HepG2 (cell line): ENCODE data around the gene CYP46A1. TPM values are rescaled to one million over a fixed set of nuclear protein-coding genes. Genes with fewer than 3 reads are reported as not detected.

Experiments
- ATAC-seq: fragments of 200-7000 bp; cut with Tn5 transposase; 3 replicates; pipeline ENCODE4 v1.9.1; 2020; ENCODE audit warnings: mild to moderate bottlenecking, moderate library complexity
- BruUV-seq: library from RNA; stranded (reverse); fragments of 400-500 nt; replicated peaks from 2 replicates; lab custom pipeline; 2021; lab: Mats Ljungman, UMichigan
- CTCF ChIA-PET: fragments of 300-600 bp; formaldehyde crosslinking; extraction: SDS; loops from one replicate; lab custom pipeline; 2021; ENCODE audit warnings: low total read pairs, inconsistent platforms, low intra/inter-chr PET ratio; lab: Yijun Ruan, JAX
- POLR2A ChIA-PET: fragments of 350-600 bp; sonication (Branson Sonifier 250); formaldehyde crosslinking; loops from one replicate; lab custom pipeline; 2020; ENCODE audit warnings: antibody characterized with exemption, inconsistent platforms; lab: Yijun Ruan, JAX
- DNase-seq: peaks from one replicate; pipeline ENCODE4 v3.0.0-alpha.2; 2015; ENCODE audit warnings: low spot score
- FAIRE-seq: peaks from 3 replicates; lab custom pipeline; 2011; peaks lifted over from hg19 to GRCh38; lab: Jason Lieb, UNC
- H2AFZ ChIP-seq: one replicate; pipeline ENCODE4 v1.6.1; 2011; ENCODE audit warnings: low read length, inconsistent platforms
- H3K27ac ChIP-seq: fragments of 300-600 bp; 3 replicates; pipeline ENCODE4 v1.8.0; 2011; ENCODE audit warnings: mixed run types, mild to moderate bottlenecking, mixed read lengths, low read length, inconsistent platforms; ENCODE audit not compliant: insufficient read depth; ENCODE audit errors: extremely low read length
- H3K27me3 ChIP-seq, 2 experiments: fragments of 200-600 bp in 1 of 2; 2 replicates in 1 of 2; 3 replicates in 1 of 2; pipeline versions ENCODE4 v1.6.0 to v1.8.0; 2011; ENCODE audit warnings: low read length in 2 of 2, mild to moderate bottlenecking in 2 of 2, moderate library complexity in 2 of 2, inconsistent platforms in 1 of 2; ENCODE audit not compliant: insufficient read depth in 2 of 2, control insufficient read depth in 1 of 2
- H3K36me3 ChIP-seq, 2 experiments: fragments of 200-600 bp in 1 of 2; replicated peaks in 1 of 2; 2 replicates in 1 of 2; 3 replicates in 1 of 2; pipeline versions ENCODE4 v1.5.1 to v1.8.0; 2011; ENCODE audit warnings: low read length in 2 of 2, inconsistent platforms in 1 of 2; ENCODE audit not compliant: insufficient read depth in 2 of 2, control insufficient read depth in 1 of 2
- H3K4me1 ChIP-seq: 2 replicates; pipeline ENCODE4 v1.5.1; 2012; ENCODE audit warnings: low read length, inconsistent platforms; ENCODE audit not compliant: insufficient read depth
- H3K4me2 ChIP-seq: 2 replicates; pipeline ENCODE4 v1.6.0; 2011; ENCODE audit warnings: low read depth, low read length, inconsistent platforms
- H3K4me3 ChIP-seq, 3 experiments: fragments of 200-600 bp in 1 of 3; sonication (generic), shearing (Covaris generic) in 1 of 3; replicated peaks in 1 of 3; 2 replicates each; pipeline ENCODE4 v1.5.1; 2011 to 2016; ENCODE audit warnings: low read length in 3 of 3, inconsistent platforms in 2 of 3, low read depth in 2 of 3, mild to moderate bottlenecking in 2 of 3, control low read depth in 1 of 3, mixed read lengths in 1 of 3; ENCODE audit not compliant: insufficient read depth in 1 of 3
- H3K79me2 ChIP-seq: one replicate; pipeline ENCODE4 v1.6.1; 2011; ENCODE audit warnings: low read length, inconsistent platforms; ENCODE audit not compliant: insufficient read depth
- H3K9ac ChIP-seq: 2 replicates; pipeline ENCODE4 v1.6.0; 2011; ENCODE audit warnings: mild to moderate bottlenecking, low read depth, low read length, inconsistent platforms; ENCODE audit not compliant: insufficient read depth
- H3K9me3 ChIP-seq: 2 replicates; pipeline ENCODE4 v1.5.1; 2012; ENCODE audit warnings: mild to moderate bottlenecking, low read length
- H4K20me1 ChIP-seq: 2 replicates; pipeline ENCODE4 v1.6.0; 2011; ENCODE audit warnings: inconsistent platforms, mild to moderate bottlenecking, low read length, moderate library complexity; ENCODE audit not compliant: insufficient read depth
- BORCS8-MEF2B ChIP-seq: sonication (generic); formaldehyde crosslinking; IDR thresholded peaks from 2 replicates; pipeline ENCODE4 v1.8.0; 2022; ENCODE audit warnings: mild to moderate bottlenecking, missing genetic modification reagents
- CC2D1A ChIP-seq: sonication (generic); formaldehyde crosslinking; IDR thresholded peaks from 2 replicates; pipeline ENCODE4 v1.8.1; 2023; ENCODE audit warnings: mild to moderate bottlenecking, missing genetic modification reagents
- HOXA3 ChIP-seq: sonication (generic); formaldehyde crosslinking; IDR thresholded peaks from 2 replicates; pipeline ENCODE4 v1.5.0; 2020; ENCODE audit warnings: missing genetic modification reagents
- MBNL3 ChIP-seq: fragments of 250-450 bp; sonication (Bioruptor Pico); conservative IDR thresholded peaks from 2 replicates; pipeline ENCODE4 v1.8.0; 2022; ENCODE audit warnings: mild to moderate bottlenecking, inconsistent platforms
- MEIS2 ChIP-seq: sonication (generic); formaldehyde crosslinking; IDR thresholded peaks from 2 replicates; pipeline ENCODE4 v1.9.0; 2021; ENCODE audit warnings: mild to moderate bottlenecking, missing genetic modification reagents
- NFYB ChIP-seq: sonication (generic); formaldehyde crosslinking; IDR thresholded peaks from 2 replicates; pipeline ENCODE4 v1.4.0; 2020; ENCODE audit warnings: missing genetic modification reagents
- THAP11 ChIP-seq: IDR thresholded peaks from 2 replicates; pipeline ENCODE4 v1.6.1; 2016; ENCODE audit warnings: missing biosample characterization, missing genetic modification reagents
- ZNF33B ChIP-seq: sonication (generic); formaldehyde crosslinking; IDR thresholded peaks from 2 replicates; pipeline ENCODE4 v1.5.1; 2020; ENCODE audit warnings: mild to moderate bottlenecking, missing genetic modification reagents
- WGBS: methylation state at CpG from one replicate; pipeline ENCODE4 v1.1.6; 2017; ENCODE audit warnings: low lambda C conversion rate; 5-methylcytosine and 5-hydroxymethylcytosine counted together
- in situ Hi-C: cut with HindIII; loops from 2 replicates; pipeline ENCODE4 v1.10.0; 2017; ENCODE audit warnings: low pct_unique_long_range_greater_than_20kb; ENCODE audit not compliant: extremely low pct_ligation_motif_present
- intact Hi-C: fragments of 100-400 bp; cut with micrococcal nuclease; formaldehyde crosslinking; loops from one replicate; pipeline ENCODE4 v1.10.0; 2022; ENCODE audit not compliant: unreplicated experiment
- polyA plus RNA-seq, 8 experiments: library from polyadenylated mRNA; depleted of rRNA in 3 of 8; stranded (reverse) in 7 of 8; unstranded in 1 of 8; fragments of >200 nt; fragmentation: Illumina TruSeq in 4 of 8; extraction: Trizol in 4 of 8; gene quantifications; 2 replicates each; pipeline versions ENCODE4 v1.2.1 to v1.2.3, GENCODE V29; 2011 to 2016; ENCODE audit warnings: low read depth in 4 of 8, missing spikeins in 1 of 8, mixed read lengths in 1 of 8; ENCODE audit not compliant: insufficient read depth in 1 of 8
- total RNA-seq, 5 experiments: library from RNA; depleted of rRNA; stranded (reverse); fragments of >200 nt; fragmentation: Illumina TruSeq; extraction: Trizol; gene quantifications; 2 replicates each; pipeline ENCODE4 v1.2.3, GENCODE V29; 2016; ENCODE audit warnings: low read depth in 1 of 5
- TF ChIP-seq, protein P1 (sequence below): IDR thresholded peaks from 2 replicates; pipeline ENCODE4 v1.6.1; 2016; ENCODE audit warnings: missing genetic modification reagents, missing compliant biosample characterization

Gene CYP46A1
- total and polyA plus RNA-seq, 2 of the 13 experiments (the other 11 are each of a cell fraction or from before 2014, with no cell fraction given) = not detected

GRCh38 chr14:99747167-99747566 lies 63.1 kb downstream of the CYP46A1 start (continued):
- no peak for TF ChIP-seq MEIS2 (CRISPR knock-in tag)
- no peak for TF ChIP-seq MBNL3 (CRISPR knock-in tag)
- no peak for TF ChIP-seq BORCS8-MEF2B
- TF ChIP-seq, protein P1, sequence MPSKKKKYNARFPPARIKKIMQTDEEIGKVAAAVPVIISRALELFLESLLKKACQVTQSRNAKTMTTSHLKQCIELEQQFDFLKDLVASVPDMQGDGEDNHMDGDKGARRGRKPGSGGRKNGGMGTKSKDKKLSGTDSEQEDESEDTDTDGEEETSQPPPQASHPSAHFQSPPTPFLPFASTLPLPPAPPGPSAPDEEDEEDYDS (CRISPR knock-in tag) = no peak
- TF ChIP-seq ZNF33B (CRISPR knock-in tag) = no peak
- no peak for TF ChIP-seq CC2D1A (CRISPR knock-in tag)

- Histone ChIP-seq H3K4me1 (peaks cover 6% of the 10 kb centered on the region; the same call in 1 of the 2 replicates), H3K36me3 (no peaks in the 10 kb centered on the region), H3K9me3 (no peaks in the 10 kb centered on the region), H2AFZ (no peak overlapping the region), H3K4me3 (no peak overlapping the region), H4K20me1 (no peaks in the 10 kb centered on the region), H3K9ac (no peak overlapping the region), H3K4me2 (no peak overlapping the region), H3K27ac (no peak overlapping the region), H3K27me3 (peaks cover 5 to 57% of the 10 kb centered on the region in 2 experiments), H3K79me2 (no peaks in the 10 kb centered on the region)
- in situ Hi-C loops = no loop called here
- WGBS = 53% methylated on average over 12 of the region's 22 CpGs
- intact Hi-C loops = no loop called here
- TF ChIP-seq NFYB (CRISPR knock-in tag) (no peak), HOXA3 (CRISPR knock-in tag) (no peak), THAP11 (CRISPR knock-in tag) (no peak)
- ChIA-PET POLR2A (no interaction called here), CTCF (no interaction called here)
- DNase-seq (no peak), ATAC-seq (no peak), FAIRE-seq (no peak)
- no TSS peak for BruUV-seq
Measured at GRCh38 chr14:99747582-99748330, 63.7 kb downstream of the CYP46A1 start.
